Aorta (tissue), 5 donors: ENCODE measurements around the gene CAPN3. TPM values are rescaled to one million over a fixed set of nuclear protein-coding genes. Genes with fewer than 3 reads are reported as not detected.

Source experiments
- ATAC-seq: fragments of 200-7000 bp; cut with Tn5 transposase; one replicate; pipeline ENCODE4 v1.9.1; 2022; ENCODE audit warnings: moderate library complexity; ENCODE audit not compliant: low FRiP score
- DNase-seq, 2 donors: peaks; one replicate each; pipeline ENCODE4 v3.0.0-alpha.2; 2020
- H3K27ac ChIP-seq, 2 donors: one replicate each; pipeline ENCODE4 v1.5.1; 2013; ENCODE audit warnings: low read length in 2 of 2, mild to moderate bottlenecking in 2 of 2, moderate library complexity in 2 of 2, control low read depth in 1 of 2, inconsistent platforms in 1 of 2, low read depth in 1 of 2
- H3K27me3 ChIP-seq, 2 donors: one replicate each; pipeline ENCODE4 v1.6.1; 2013; ENCODE audit warnings: control low read depth in 1 of 2, low read length in 1 of 2, mild to moderate bottlenecking in 1 of 2, moderate library complexity in 1 of 2; ENCODE audit not compliant: insufficient read depth in 2 of 2, control insufficient read depth in 1 of 2
- H3K36me3 ChIP-seq, 2 donors: one replicate each; pipeline ENCODE4 v1.6.1; 2013; ENCODE audit warnings: control low read depth in 1 of 2, low read length in 1 of 2, mild to moderate bottlenecking in 1 of 2; ENCODE audit not compliant: insufficient read depth in 2 of 2, control insufficient read depth in 1 of 2
- H3K4me1 ChIP-seq, 2 donors: one replicate each; pipeline ENCODE4 v1.6.1; 2013; ENCODE audit warnings: low read length in 2 of 2, control low read depth in 1 of 2, mild to moderate bottlenecking in 1 of 2, moderate library complexity in 1 of 2; ENCODE audit not compliant: insufficient read depth in 2 of 2, control insufficient read depth in 1 of 2
- H3K4me3 ChIP-seq, 2 donors: one replicate each; pipeline ENCODE4 v1.5.1; 2013; ENCODE audit warnings: low read length in 2 of 2, control low read depth in 1 of 2, mild to moderate bottlenecking in 1 of 2
- H3K9me3 ChIP-seq: one replicate; pipeline ENCODE4 v1.6.1; 2013; ENCODE audit warnings: mild to moderate bottlenecking, low read length; ENCODE audit not compliant: control insufficient read depth
- WGBS, 2 donors: extraction: QIAGEN DNeasy Blood & Tissue Kit; methylation state at CpG; one replicate each; pipeline ENCODE4 v1.1.7; 2013; 5-methylcytosine and 5-hydroxymethylcytosine counted together
- intact Hi-C, 2 donors: fragments of 100-400 bp; cut with DNase I; formaldehyde crosslinking; loops; one replicate each; pipeline versions ENCODE4 v1.14.2 to v1.15.0; 2022
- polyA plus RNA-seq, 2 donors: library from polyadenylated mRNA; stranded (reverse); fragments of 200-250 nt; gene quantifications; one replicate each; pipeline ENCODE4 v1.2.3, GENCODE V29; 2013
- total RNA-seq, 2 donors: library from RNA; stranded (reverse); fragmentation: NEBNext Ultra II Directional; extraction: Animal tissue kit (Norgen Biotek cat#: 25700); gene quantifications; one replicate each; pipeline ENCODE4 v1.2.1, GENCODE V29; 2021
- donor health status: healthy with polysubstance abuse.
- donor health status: Bipolar disorder and iron deficiency.
- donor health status: DM: no; HTN: no; CAD: no.
- donor health status: DM: no; HTN: no; CAD: no.
- donor health status: DM: yes; HTN: yes; CAD: no.

CAPN3 gene
- total and polyA plus RNA-seq, 4 donors: 3.3 to 101 (median 19.0) TPM

DNA sequence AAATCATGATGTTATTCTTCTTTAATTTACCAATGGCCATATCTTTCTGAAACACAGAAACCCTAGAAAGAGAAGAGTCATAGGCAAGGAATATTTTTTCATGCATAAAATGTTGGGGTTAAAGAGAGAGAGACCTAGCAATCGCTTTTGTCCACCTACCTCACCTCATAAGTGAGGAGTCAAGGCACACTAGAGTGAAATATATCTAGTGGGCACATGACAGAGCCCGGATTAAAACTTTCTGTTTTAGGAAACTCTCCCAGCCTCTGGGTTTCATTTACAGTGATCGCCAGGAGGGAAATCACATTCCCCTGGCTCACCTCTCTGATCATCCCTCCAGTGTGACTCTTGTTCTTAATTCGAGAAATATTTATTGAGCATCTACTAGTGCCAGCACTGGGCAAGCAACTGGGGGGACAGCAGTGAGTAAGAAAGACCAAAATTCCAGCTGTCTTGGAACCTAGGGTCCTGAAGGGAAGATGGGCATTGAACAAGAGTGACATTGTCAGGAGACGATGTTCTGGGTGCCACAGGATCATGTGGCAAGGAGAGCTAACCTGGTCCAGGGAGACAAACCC is 1.3 kb downstream of the CAPN3 start:
- ATAC-seq: no peak
- Histone ChIP-seq H3K9me3 (no peaks in the 10 kb centered on the region), H3K4me1 (no peaks in the 10 kb centered on the region), H3K27me3 (no peaks in the 10 kb centered on the region), H3K27ac (no peak overlapping the region), H3K4me3 (no peak overlapping the region), H3K36me3 (peaks cover 0 to 4% of the 10 kb centered on the region in 2 donors)
- intact Hi-C loops: no loop called here
- 91 to 94% methylated on average over 5 of the region's 5 CpGs for WGBS, 2 donors
- DNase-seq: no peak

DNA sequence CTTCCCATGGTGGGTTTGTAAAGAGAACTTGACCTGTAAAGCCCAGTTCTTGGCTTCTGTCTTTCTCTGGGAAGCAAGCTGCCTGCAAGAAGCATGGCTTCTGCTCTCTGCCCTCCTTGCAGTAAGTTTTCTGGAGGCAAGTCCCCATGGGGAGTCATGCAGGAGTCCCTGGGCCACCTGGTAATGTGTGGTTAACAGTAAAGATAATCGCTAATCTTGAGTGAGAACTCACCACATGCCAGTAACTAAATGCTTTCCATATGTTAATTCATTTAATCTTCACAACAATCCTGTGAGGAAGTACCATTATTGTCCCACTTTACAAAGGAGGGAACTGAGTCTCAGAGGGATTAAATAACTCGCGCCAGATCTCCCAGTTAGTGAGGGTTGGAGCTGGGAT is 4.2 kb downstream of the CAPN3 start:
- Histone ChIP-seq H3K36me3 (peaks cover 0 to 1% of the 10 kb centered on the region in 2 donors), H3K9me3 (no peaks in the 10 kb centered on the region), H3K27me3 (no peaks in the 10 kb centered on the region), H3K4me1 (no peaks in the 10 kb centered on the region), H3K27ac (no peak overlapping the region), H3K4me3 (no peak overlapping the region)
- intact Hi-C loops: no loop called here
- ATAC-seq (no peak), DNase-seq (no peak)
- 91 to 93% methylated on average over 3 of the region's 3 CpGs for WGBS, 2 donors

DNA sequence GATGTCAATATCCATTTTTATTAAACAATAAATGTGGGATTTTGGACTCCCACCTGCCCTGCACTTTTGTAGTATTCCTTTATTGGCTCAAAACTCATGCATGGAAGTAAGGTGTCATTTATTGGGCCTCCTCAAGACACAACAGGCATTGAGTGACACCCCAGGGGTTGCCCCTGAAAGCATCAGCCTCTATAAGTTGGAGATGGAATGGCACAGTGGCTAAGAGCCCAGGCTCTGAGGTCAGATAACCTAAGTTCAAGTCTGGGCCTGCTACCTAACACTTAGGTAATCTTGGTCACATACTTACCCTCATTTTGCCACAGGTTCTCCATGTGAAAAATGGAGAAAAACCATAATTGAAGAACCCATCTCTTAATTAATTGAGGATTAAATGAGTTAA is 4.6 kb downstream of the CAPN3 start:
- Histone ChIP-seq H3K4me3 (no peak overlapping the region), H3K9me3 (no peaks in the 10 kb centered on the region), H3K27ac (no peak overlapping the region), H3K4me1 (no peaks in the 10 kb centered on the region), H3K36me3 (peaks cover 0 to 1% of the 10 kb centered on the region in 2 donors), H3K27me3 (no peaks in the 10 kb centered on the region)
- ATAC-seq (no peak), DNase-seq (no peak)
- intact Hi-C loops: no loop called here

DNA sequence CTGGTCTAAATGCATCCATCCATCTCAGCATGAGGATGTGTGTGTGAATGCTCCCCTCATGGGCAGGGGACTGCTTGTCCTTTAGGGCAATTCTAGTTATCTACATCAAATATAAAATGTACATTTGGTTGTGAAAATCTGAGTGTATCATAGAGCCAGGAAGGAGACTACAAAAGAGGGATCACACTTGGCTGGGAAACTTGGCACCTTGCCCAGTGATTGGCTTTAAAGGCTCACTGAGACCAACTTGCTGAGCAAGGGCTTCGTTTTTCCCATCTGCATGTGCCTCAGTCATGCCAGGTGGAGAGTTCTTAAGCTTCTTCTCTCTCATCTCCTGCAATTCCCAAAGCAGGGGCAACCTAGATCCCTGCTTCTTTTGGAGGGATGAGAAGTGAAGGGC is 5.2 kb downstream of the CAPN3 start:
- no peak for DNase-seq
- 49 to 53% methylated on average over 1 of the region's 1 CpG for WGBS, 2 donors
- Histone ChIP-seq H3K4me3 (no peak overlapping the region), H3K27me3 (no peaks in the 10 kb centered on the region), H3K4me1 (no peaks in the 10 kb centered on the region), H3K9me3 (no peaks in the 10 kb centered on the region), H3K36me3 (peaks cover 0 to 1% of the 10 kb centered on the region in 2 donors), H3K27ac (no peak overlapping the region)
- ATAC-seq: no peak
- intact Hi-C loops: no loop called here

DNA sequence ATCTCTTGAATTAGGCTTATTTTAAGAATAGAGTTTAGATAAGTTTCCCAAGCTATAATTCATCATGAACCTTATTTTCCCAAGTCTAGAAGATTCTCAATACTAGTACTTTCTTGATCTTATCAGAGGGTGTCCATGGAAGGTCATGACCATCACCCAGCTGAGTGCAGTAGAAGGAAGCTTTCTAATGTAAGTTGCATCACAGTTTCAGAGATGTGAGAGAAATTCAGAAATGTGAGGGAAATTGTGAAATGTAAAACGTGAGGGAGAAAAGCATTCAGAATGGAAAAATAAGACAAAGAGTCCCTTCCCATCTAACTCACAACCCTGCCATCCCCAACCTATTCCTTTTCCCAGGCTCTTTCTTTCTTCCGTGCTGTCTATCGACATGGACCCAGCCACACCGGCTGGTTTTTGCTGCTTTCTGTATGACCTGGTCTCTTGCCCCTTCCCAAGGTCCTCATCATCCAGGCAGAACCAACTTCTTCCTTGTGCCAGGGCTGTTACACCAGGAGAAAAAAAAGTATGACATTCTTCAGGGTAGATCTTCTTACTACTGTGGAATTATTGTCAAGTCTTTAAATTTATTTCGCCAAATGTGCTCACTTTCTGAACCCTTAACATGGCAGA is 6.7 kb downstream of the CAPN3 start:
- Histone ChIP-seq H3K4me3 (no peak overlapping the region), H3K36me3 (peaks cover 0 to 1% of the 10 kb centered on the region in 2 donors), H3K27ac (no peak overlapping the region), H3K27me3 (no peaks in the 10 kb centered on the region), H3K9me3 (no peaks in the 10 kb centered on the region), H3K4me1 (no peaks in the 10 kb centered on the region)
- DNase-seq: no peak
- ATAC-seq: no peak
- intact Hi-C loops: no loop called here
- 91 to 93% methylated on average over 5 of the region's 5 CpGs for WGBS, 2 donors

DNA sequence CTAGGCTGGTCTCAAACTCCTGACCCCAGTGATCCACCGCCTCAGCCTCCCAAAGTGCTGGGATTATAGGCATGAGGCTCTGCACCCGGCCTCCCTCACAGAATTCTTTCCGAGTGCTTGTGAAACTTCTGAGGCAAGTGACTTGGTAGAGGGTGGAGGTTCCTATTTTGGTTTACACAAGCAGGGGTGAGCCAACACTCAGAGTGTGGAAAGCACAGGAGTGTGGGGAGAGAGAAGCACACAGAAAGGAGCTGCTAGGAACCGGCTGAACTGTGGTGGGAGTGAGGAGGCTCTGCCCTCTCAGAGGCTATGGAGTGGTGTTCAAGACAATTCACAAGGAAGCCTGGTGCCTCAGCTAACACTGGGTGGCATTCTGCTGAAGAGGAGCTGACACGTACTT is 7.7 kb downstream of the CAPN3 start:
- DNase-seq (no peak), ATAC-seq (peak; percentile 44)
- intact Hi-C loops: no loop called here
- WGBS, 2 donors: 46 to 50% methylated on average over 5 of the region's 5 CpGs
- H3K27ac ChIP-seq: no peak overlapping the region
- peaks cover 0 to 1% of the 10 kb centered on the region in 2 donors for H3K36me3 ChIP-seq
- H3K9me3 ChIP-seq: no peaks in the 10 kb centered on the region
- no peaks in the 10 kb centered on the region for H3K4me1 ChIP-seq
- no peak overlapping the region for H3K4me3 ChIP-seq
- no peaks in the 10 kb centered on the region for H3K27me3 ChIP-seq

DNA sequence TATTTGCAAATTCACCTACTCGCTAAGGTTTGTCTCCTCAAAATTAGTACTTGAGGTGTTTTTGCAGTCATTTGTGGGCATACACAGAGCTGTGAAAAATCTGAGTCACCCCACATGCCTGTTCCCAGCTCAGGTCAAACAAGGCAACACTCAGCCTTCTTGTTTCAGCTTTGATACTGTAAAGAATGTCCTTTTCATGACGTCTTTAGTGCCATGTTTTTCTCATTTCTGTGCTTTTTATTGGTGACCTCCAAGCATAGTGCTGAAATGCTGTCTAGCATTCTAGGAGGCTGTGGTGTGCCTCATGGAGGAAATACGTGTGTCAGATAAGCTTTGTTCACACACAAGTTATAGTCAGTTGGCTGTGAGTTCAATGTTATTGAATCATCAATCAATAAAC is 8.8 kb downstream of the CAPN3 start:
- H3K4me1 ChIP-seq: no peaks in the 10 kb centered on the region
- H3K4me3 ChIP-seq: no peak overlapping the region
- H3K9me3 ChIP-seq: no peaks in the 10 kb centered on the region
- WGBS, 2 donors: 73 to 76% methylated on average over 3 of the region's 3 CpGs
- intact Hi-C loops: no loop called here
- DNase-seq: no peak
- H3K27ac ChIP-seq: no peak overlapping the region
- H3K27me3 ChIP-seq: no peaks in the 10 kb centered on the region
- H3K36me3 ChIP-seq: peaks cover 0 to 1% of the 10 kb centered on the region in 2 donors
- no peak for ATAC-seq

DNA sequence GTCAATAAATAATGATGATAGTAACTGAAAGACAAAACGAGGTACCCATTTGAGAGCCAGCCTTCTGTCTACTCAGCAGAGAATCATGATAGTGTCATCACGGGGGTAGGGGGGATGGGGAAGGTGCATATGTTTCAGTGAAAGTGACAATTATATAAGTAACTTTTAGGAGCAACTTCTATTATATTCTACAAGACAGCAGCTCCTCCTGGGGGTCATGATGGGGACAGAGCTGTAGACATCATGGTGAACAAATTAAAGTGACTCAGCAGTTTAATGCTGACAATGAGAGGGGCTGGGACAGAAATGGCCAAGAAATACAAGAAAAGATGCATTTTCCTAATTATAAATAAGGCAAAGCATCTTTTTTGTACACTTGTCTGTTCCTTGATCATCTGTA is 11.8 kb downstream of the CAPN3 start:
- H3K36me3 ChIP-seq: no peaks in the 10 kb centered on the region
- intact Hi-C loops: no loop called here
- no peaks in the 10 kb centered on the region for H3K4me1 ChIP-seq
- DNase-seq (no peak), ATAC-seq (no peak)
- WGBS, 2 donors: 74 to 80% methylated on average over 2 of the region's 2 CpGs
- H3K27ac ChIP-seq: no peak overlapping the region
- H3K9me3 ChIP-seq: no peaks in the 10 kb centered on the region
- H3K4me3 ChIP-seq: no peak overlapping the region
- no peaks in the 10 kb centered on the region for H3K27me3 ChIP-seq

DNA sequence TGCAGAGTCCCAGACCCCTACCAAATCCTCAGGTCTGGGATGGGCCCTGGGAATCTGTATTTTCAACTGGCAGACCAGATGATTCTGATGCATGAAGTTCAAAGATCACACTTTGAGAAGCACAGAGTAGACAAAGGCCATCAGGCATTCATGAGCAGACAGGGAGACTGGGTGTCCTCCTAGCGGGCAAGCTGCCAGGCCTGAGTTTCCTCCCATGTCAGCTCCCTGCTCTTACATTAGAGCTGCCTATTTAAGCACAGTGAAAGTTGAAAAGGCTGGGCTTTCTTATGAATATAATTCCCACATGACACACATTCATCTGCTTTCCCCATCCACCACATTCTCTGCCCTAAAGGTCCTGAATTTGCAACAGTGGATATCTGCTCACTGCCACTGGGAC is 14.0 kb downstream of the CAPN3 start:
- no peaks in the 10 kb centered on the region for H3K9me3 ChIP-seq
- no peaks in the 10 kb centered on the region for H3K4me1 ChIP-seq
- ATAC-seq (no peak), DNase-seq (no peak)
- no peaks in the 10 kb centered on the region for H3K36me3 ChIP-seq
- intact Hi-C loops: no loop called here
- no peak overlapping the region for H3K27ac ChIP-seq
- no peak overlapping the region for H3K4me3 ChIP-seq
- no peaks in the 10 kb centered on the region for H3K27me3 ChIP-seq
- 69 to 75% methylated on average over 1 of the region's 1 CpG for WGBS, 2 donors
